Activated T-helper 2 cell treated with anti-CD3 and anti-CD28 coated beads, Interferon-gamma antibody, Interleukin-2, Interleukin-4, amounts not matched to agents 10 μg/mL and 5 μg/mL and 100 μg/mL, durations not matched to agents 14 hours and 24 hours and 36 hours (primary cell): ENCODE results near the gene PANK2. TPM values are rescaled to one million over a fixed set of nuclear protein-coding genes. Genes with fewer than 3 reads are reported as not detected.
"Not testable (repeated sequence)": the region's sequence is repeated elsewhere in the genome, so short reads cannot be mapped to it uniquely, and the experiment has no call there.

Experiments used
- DNase-seq: peaks from one replicate; pipeline ENCODE4 v3.0.0; 2021; ENCODE audit warnings: low spot score
- H3K27ac Mint-ChIP-seq: one replicate; pipeline ENCODE4 v1.8.0; 2021; ENCODE audit warnings: mixed read lengths
- H3K27me3 Mint-ChIP-seq: one replicate; pipeline ENCODE4 v1.8.0; 2021; ENCODE audit warnings: low read depth, mixed read lengths
- H3K36me3 Mint-ChIP-seq: one replicate; pipeline ENCODE4 v1.8.0; 2021; ENCODE audit warnings: low read depth, mixed read lengths
- H3K4me1 Mint-ChIP-seq: one replicate; pipeline ENCODE4 v1.8.0; 2021; ENCODE audit warnings: low read depth, mixed read lengths
- H3K4me3 Mint-ChIP-seq: one replicate; pipeline ENCODE4 v1.8.0; 2021; ENCODE audit warnings: low read depth, mild to moderate bottlenecking, moderate library complexity, mixed read lengths
- H3K9me3 Mint-ChIP-seq: one replicate; pipeline ENCODE4 v1.8.0; 2021; ENCODE audit warnings: mixed read lengths
- intact Hi-C: fragments of 100-400 bp; cut with micrococcal nuclease; formaldehyde crosslinking; loops from one replicate; pipeline ENCODE4 v1.15.1; 2023
- total RNA-seq: library from RNA; stranded (reverse); gene quantifications from 2 replicates; pipeline ENCODE4 v1.2.3, GENCODE V29; 2022

The PANK2 gene
- 49.2 and 51.4 TPM in 2 replicates for total RNA-seq

GRCh38 chr20:3888622-3889488 lies at the start of gene PANK2:
PANK2 (plus strand) TSS chr20:3889387.
- Mint-ChIP-seq H3K4me1 (peaks cover 37% of the 10 kb centered on the region), H3K36me3 (peaks cover 62% of the 10 kb centered on the region)
- DNase-seq = peak; percentile 98

GRCh38 chr20:3840201-3840600 lies 49.0 kb upstream of the PANK2 start:
- intact Hi-C loops = not testable (repeated sequence)

More at GRCh38 chr20:3888622-3889488, at the start of gene PANK2:
- H3K27ac Mint-ChIP-seq = peak within 1 kb of the TSS; percentile 93
- intact Hi-C loops = loop anchor here (1.0 to 5.0 kb wide), 4 partner anchors 18 to 193 kb away; partner anchors contain the start of genes AP5S1 and RNF24
- H3K9me3 Mint-ChIP-seq = no peaks in the 10 kb centered on the region
- H3K4me3 Mint-ChIP-seq = peak within 1 kb of the TSS; percentile 99
- no peaks in the 10 kb centered on the region for H3K27me3 Mint-ChIP-seq

GRCh38 chr20:3842348-3842930 lies 46.7 kb upstream of the PANK2 start:
- peaks cover 16% of the 10 kb centered on the region for H3K4me1 Mint-ChIP-seq
- H3K27ac Mint-ChIP-seq = no peak overlapping the region
- H3K27me3 Mint-ChIP-seq = no peaks in the 10 kb centered on the region
- intact Hi-C loops = no loop called here
- DNase-seq = no peak
- H3K4me3 Mint-ChIP-seq = no peak overlapping the region
- peaks cover 3% of the 10 kb centered on the region for H3K36me3 Mint-ChIP-seq
- H3K9me3 Mint-ChIP-seq = no peaks in the 10 kb centered on the region

More at GRCh38 chr20:3840201-3840600, 49.0 kb upstream of the PANK2 start:
- H3K27ac Mint-ChIP-seq, H3K4me3 Mint-ChIP-seq, H3K27me3 Mint-ChIP-seq, DNase-seq, H3K36me3 Mint-ChIP-seq, H3K9me3 Mint-ChIP-seq: not testable (repeated sequence)
- peaks cover 11% of the 10 kb centered on the region for H3K4me1 Mint-ChIP-seq

- no peak overlapping the region for H3K27ac Mint-ChIP-seq
- DNase-seq = no peak
Observed at GRCh38 chr20:3843490-3843889, 45.7 kb upstream of the PANK2 start.

GRCh38 chr20:3843990-3844619 lies 45.1 kb upstream of the PANK2 start:
- Mint-ChIP-seq H3K36me3 (peaks cover 13% of the 10 kb centered on the region), H3K4me1 (peaks cover 22% of the 10 kb centered on the region)
- intact Hi-C loops, H3K4me3 Mint-ChIP-seq, DNase-seq, H3K9me3 Mint-ChIP-seq, H3K27ac Mint-ChIP-seq, H3K27me3 Mint-ChIP-seq: not testable (repeated sequence)

More at GRCh38 chr20:3843490-3843889, 45.7 kb upstream of the PANK2 start:
- Mint-ChIP-seq H3K9me3 (no peaks in the 10 kb centered on the region), H3K4me3 (no peak overlapping the region), H3K4me1 (peaks cover 21% of the 10 kb centered on the region), H3K36me3 (peaks cover 7% of the 10 kb centered on the region), H3K27me3 (no peaks in the 10 kb centered on the region)
- intact Hi-C loops = no loop called here

- H3K9me3 Mint-ChIP-seq = no peaks in the 10 kb centered on the region
- peak overlapping the region; percentile 62 for H3K27ac Mint-ChIP-seq
- no peak for DNase-seq
- H3K27me3 Mint-ChIP-seq = no peaks in the 10 kb centered on the region
- peaks cover 17% of the 10 kb centered on the region for H3K4me1 Mint-ChIP-seq
- H3K36me3 Mint-ChIP-seq = peaks cover 17% of the 10 kb centered on the region
- intact Hi-C loops = loop anchor here (1.0 to 2.0 kb wide), 2 partner anchors 26 to 60 kb away; partner anchors contain the start of genes AP5S1 and CENPB
- H3K4me3 Mint-ChIP-seq = peak overlapping the region; percentile 90
Observed at GRCh38 chr20:3846378-3846739, 42.8 kb upstream of the PANK2 start.

- Mint-ChIP-seq H3K27ac (peak within 1 kb of the TSS; percentile 79), H3K27me3 (no peaks in the 10 kb centered on the region)
- intact Hi-C loops = loop anchor here (1.0 to 2.0 kb wide), 2 partner anchors 27 to 60 kb away; partner anchors contain the start of genes AP5S1 and CENPB
Observed at GRCh38 chr20:3846740-3847428, 42.3 kb upstream of the PANK2 start, which contains the start of gene MAVS. MAVS (plus strand) TSS chr20:3846834; CDS start chr20:3854625, 7,791 bp downstream.

GRCh38 chr20:3847429-3847940 lies 41.7 kb upstream of the PANK2 start:
- H3K4me3 Mint-ChIP-seq = peak overlapping the region; percentile 90
- no peak for DNase-seq
- peaks cover 17% of the 10 kb centered on the region for H3K36me3 Mint-ChIP-seq
- H3K27me3 Mint-ChIP-seq = no peaks in the 10 kb centered on the region
- intact Hi-C loops = loop anchor here (2.0 kb wide), 1 partner anchor 61 kb away; the partner anchor contains the start of gene CENPB
- H3K9me3 Mint-ChIP-seq = no peaks in the 10 kb centered on the region
- peaks cover 17% of the 10 kb centered on the region for H3K4me1 Mint-ChIP-seq
- peak overlapping the region; percentile 79 for H3K27ac Mint-ChIP-seq

More at GRCh38 chr20:3846740-3847428, 42.3 kb upstream of the PANK2 start, which contains the start of gene MAVS:
- DNase-seq = peak; percentile 83
- Mint-ChIP-seq H3K4me1 (peaks cover 17% of the 10 kb centered on the region), H3K9me3 (no peaks in the 10 kb centered on the region), H3K36me3 (peaks cover 17% of the 10 kb centered on the region), H3K4me3 (peak within 1 kb of the TSS; percentile 90)

GRCh38 chr20:3848565-3848964 lies 40.6 kb upstream of the PANK2 start:
- Mint-ChIP-seq H3K9me3 (no peaks in the 10 kb centered on the region), H3K27ac (peak overlapping the region; percentile 78), H3K4me3 (peak overlapping the region; percentile 90), H3K4me1 (peaks cover 17% of the 10 kb centered on the region), H3K27me3 (no peaks in the 10 kb centered on the region), H3K36me3 (peaks cover 17% of the 10 kb centered on the region)
- intact Hi-C loops = no loop called here
- DNase-seq = no peak

- Mint-ChIP-seq H3K4me1 (peaks cover 5% of the 10 kb centered on the region), H3K36me3 (peaks cover 39% of the 10 kb centered on the region), H3K4me3 (no peak overlapping the region), H3K27ac (no peak overlapping the region), H3K27me3 (no peaks in the 10 kb centered on the region), H3K9me3 (no peaks in the 10 kb centered on the region)
- intact Hi-C loops = loop anchor here (2.0 kb wide), 1 partner anchor 68 kb away; the partner anchor contains the start of gene CENPB
- DNase-seq = no peak
Observed at GRCh38 chr20:3854462-3854871, 34.7 kb upstream of the PANK2 start.

GRCh38 chr20:3857405-3857804 lies 31.8 kb upstream of the PANK2 start:
- DNase-seq = no peak
- Mint-ChIP-seq H3K27ac (no peak overlapping the region), H3K36me3 (peaks cover 61% of the 10 kb centered on the region), H3K4me1 (peaks cover 5% of the 10 kb centered on the region), H3K9me3 (no peaks in the 10 kb centered on the region), H3K4me3 (no peak overlapping the region), H3K27me3 (no peaks in the 10 kb centered on the region)
- intact Hi-C loops = no loop called here

- no peak overlapping the region for H3K27ac Mint-ChIP-seq
- no peaks in the 10 kb centered on the region for H3K27me3 Mint-ChIP-seq
- intact Hi-C loops = no loop called here
- no peak overlapping the region for H3K4me3 Mint-ChIP-seq
- peaks cover 74% of the 10 kb centered on the region for H3K36me3 Mint-ChIP-seq
- DNase-seq = no peak
- H3K4me1 Mint-ChIP-seq = peaks cover 5% of the 10 kb centered on the region
- H3K9me3 Mint-ChIP-seq = no peaks in the 10 kb centered on the region
Observed at GRCh38 chr20:3858689-3859088, 30.5 kb upstream of the PANK2 start.
